Smooth muscle cell (in vitro differentiated cells): Measurements from ENCODE around the gene LHB. TPM values are rescaled to one million over a fixed set of nuclear protein-coding genes. Genes with fewer than 3 reads are reported as not detected.
"Not testable (repeated sequence)": the region's sequence is repeated elsewhere in the genome, so short reads cannot be mapped to it uniquely, and the experiment has no call there.

Source experiments
- DNase-seq: peaks from one replicate; lab custom pipeline; 2025; ENCODE audit not compliant: unreplicated experiment; lab: John Stamatoyannopoulos, UW
- H2AFZ ChIP-seq: fragments of 200-600 bp; sonication (generic); 2 replicates; pipeline ENCODE4 v1.6.0; 2016; ENCODE audit warnings: antibody characterized with exemption, low read depth, mild to moderate bottlenecking
- H3F3A ChIP-seq: fragments of 200-600 bp; sonication (generic); 2 replicates; pipeline ENCODE4 v1.6.0; 2017; ENCODE audit warnings: antibody characterized with exemption, low read depth
- H3K27ac ChIP-seq: fragments of 200-600 bp; sonication (generic); 2 replicates; pipeline ENCODE4 v1.5.1; 2016; ENCODE audit warnings: low read depth, mild to moderate bottlenecking
- H3K27me3 ChIP-seq: fragments of 200-600 bp; sonication (generic); 2 replicates; pipeline ENCODE4 v1.6.1; 2016; ENCODE audit warnings: low read depth, mild to moderate bottlenecking
- H3K36me3 ChIP-seq: fragments of 200-600 bp; sonication (generic); 2 replicates; pipeline ENCODE4 v1.5.1; 2016; ENCODE audit warnings: low read depth
- H3K4me1 ChIP-seq: fragments of 200-600 bp; sonication (generic); 2 replicates; pipeline ENCODE4 v1.5.1; 2016; ENCODE audit warnings: low read depth
- H3K4me2 ChIP-seq: fragments of 200-600 bp; sonication (generic); 2 replicates; pipeline ENCODE4 v1.6.0; 2016; ENCODE audit warnings: mild to moderate bottlenecking
- H3K4me3 ChIP-seq: fragments of 200-600 bp; sonication (generic); 2 replicates; pipeline ENCODE4 v1.5.1; 2016; ENCODE audit warnings: mild to moderate bottlenecking
- H3K79me2 ChIP-seq: fragments of 200-600 bp; sonication (generic); 2 replicates; pipeline ENCODE4 v1.6.0; 2016; ENCODE audit warnings: low read depth, mild to moderate bottlenecking
- H3K9ac ChIP-seq: fragments of 200-600 bp; sonication (generic); 2 replicates; pipeline ENCODE4 v1.6.0; 2016; ENCODE audit warnings: low read depth
- H3K9me3 ChIP-seq: fragments of 200-600 bp; sonication (generic); replicated peaks from 2 replicates; pipeline ENCODE4 v1.5.1; 2016; ENCODE audit warnings: low read depth
- H4K20me1 ChIP-seq: fragments of 200-600 bp; sonication (generic); 2 replicates; pipeline ENCODE4 v1.6.0; 2016; ENCODE audit warnings: low read depth
- CTCF ChIP-seq: fragments of 200-600 bp; sonication (generic); IDR thresholded peaks from 2 replicates; pipeline ENCODE4 v1.5.1; 2017; ENCODE audit warnings: borderline replicate concordance, mild to moderate bottlenecking, antibody characterized with exemption; ENCODE audit not compliant: insufficient read depth, poor library complexity, severe bottlenecking
- WGBS: methylation state at CpG from one replicate; pipeline ENCODE4 v1.1.7; 2016; ENCODE audit warnings: low lambda C conversion rate; 5-methylcytosine and 5-hydroxymethylcytosine counted together
- polyA plus RNA-seq: library from polyadenylated mRNA; unstranded; fragments of >200 nt; fragmentation: Nextera tagmentation; extraction: Ambion mirVana; gene quantifications from 2 replicates; pipeline ENCODE4 v1.2.1, GENCODE V29; 2016
- total RNA-seq: library from RNA; depleted of rRNA; stranded (reverse); fragments of >200 nt; gene quantifications from 2 replicates; pipeline ENCODE4 v1.2.3, GENCODE V29; 2014

The LHB gene
- total and polyA plus RNA-seq, 2 experiments from 2014 or later: not detected

- peak; percentile 63 for TF ChIP-seq CTCF
- not testable (repeated sequence) for H3F3A ChIP-seq, H3K27me3 ChIP-seq, H3K27ac ChIP-seq, H2AFZ ChIP-seq, H3K4me2 ChIP-seq, H3K79me2 ChIP-seq, H3K36me3 ChIP-seq, H4K20me1 ChIP-seq, H3K9me3 ChIP-seq, DNase-seq, H3K9ac ChIP-seq, H3K4me3 ChIP-seq, H3K4me1 ChIP-seq
- 67% methylated on average over 18 of the region's 18 CpGs for WGBS
Observed at GRCh38 chr19:49036815-49037214, 19.9 kb upstream of the LHB start, which contains the start of gene CGB1. CGB1 (minus strand) TSS chr19:49036895; CDS start chr19:49036711, 184 bp downstream.

GRCh38 chr19:49031642-49032301 lies 14.9 kb upstream of the LHB start, which contains the start of gene CGB2:
CGB2 (plus strand) TSS chr19:49031890; CDS start chr19:49032096, 206 bp downstream.
- not testable (repeated sequence) for H3K27me3 ChIP-seq, H3K9me3 ChIP-seq, H2AFZ ChIP-seq, H3K9ac ChIP-seq, H3K4me2 ChIP-seq, H3F3A ChIP-seq, H3K4me3 ChIP-seq, H4K20me1 ChIP-seq, DNase-seq, H3K4me1 ChIP-seq, H3K27ac ChIP-seq, H3K36me3 ChIP-seq, H3K79me2 ChIP-seq
- WGBS: 49% methylated on average over 28 of the region's 28 CpGs
- TF ChIP-seq CTCF: peak; percentile 52

- not testable (repeated sequence) for H3K9ac ChIP-seq, H3K79me2 ChIP-seq, DNase-seq, H3F3A ChIP-seq, H4K20me1 ChIP-seq, H3K27ac ChIP-seq, H3K27me3 ChIP-seq, H3K36me3 ChIP-seq, H3K4me2 ChIP-seq, H3K9me3 ChIP-seq, H2AFZ ChIP-seq, H3K4me1 ChIP-seq, H3K4me3 ChIP-seq
- WGBS: 87% methylated on average over 6 of the region's 8 CpGs
Observed at GRCh38 chr19:49030323-49030722, 13.4 kb upstream of the LHB start.

- H3K4me2 ChIP-seq, DNase-seq, H4K20me1 ChIP-seq, H3K36me3 ChIP-seq, H3F3A ChIP-seq, H3K79me2 ChIP-seq, H3K4me3 ChIP-seq, H2AFZ ChIP-seq, H3K27me3 ChIP-seq, H3K4me1 ChIP-seq, H3K9me3 ChIP-seq: not testable (repeated sequence)
- Histone ChIP-seq H3K27ac (peak overlapping the region; percentile 63), H3K9ac (peak overlapping the region; percentile 54)
- WGBS: 47% methylated on average over 14 of the region's 14 CpGs
Observed at GRCh38 chr19:49029749-49030148, 12.9 kb upstream of the LHB start.

- H3K9me3 ChIP-seq: not testable (repeated sequence)
- WGBS: 98% methylated on average over 3 of the region's 9 CpGs
Observed at GRCh38 chr19:49028686-49029085, 11.8 kb upstream of the LHB start.

GRCh38 chr19:49025599-49025998 lies 8.7 kb upstream of the LHB start:
- 29% methylated on average over 10 of the region's 23 CpGs for WGBS

More at GRCh38 chr19:49028686-49029085, 11.8 kb upstream of the LHB start:
- H2AFZ ChIP-seq, DNase-seq, H3K9ac ChIP-seq, H4K20me1 ChIP-seq, H3K27me3 ChIP-seq, H3K4me1 ChIP-seq, H3K27ac ChIP-seq, H3K36me3 ChIP-seq, H3F3A ChIP-seq, H3K79me2 ChIP-seq, H3K4me3 ChIP-seq, H3K4me2 ChIP-seq: not testable (repeated sequence)

GRCh38 chr19:49025088-49025487 lies 8.2 kb upstream of the LHB start:
- not testable (repeated sequence) for H2AFZ ChIP-seq, H3K79me2 ChIP-seq, H3K27me3 ChIP-seq, H3F3A ChIP-seq, H3K36me3 ChIP-seq, H3K27ac ChIP-seq, H4K20me1 ChIP-seq, H3K4me2 ChIP-seq, DNase-seq, H3K4me1 ChIP-seq, H3K4me3 ChIP-seq, H3K9me3 ChIP-seq, H3K9ac ChIP-seq
- WGBS: 93% methylated on average over 4 of the region's 6 CpGs

More at GRCh38 chr19:49025599-49025998, 8.7 kb upstream of the LHB start:
- not testable (repeated sequence) for H3K4me1 ChIP-seq, H3K4me2 ChIP-seq, H3K36me3 ChIP-seq, H3F3A ChIP-seq, H4K20me1 ChIP-seq, DNase-seq, H3K79me2 ChIP-seq, H3K4me3 ChIP-seq, H3K9me3 ChIP-seq, H2AFZ ChIP-seq, H3K9ac ChIP-seq, H3K27me3 ChIP-seq
- H3K27ac ChIP-seq: peak overlapping the region; percentile 11
